Daoy (cell line): ENCODE data around the gene POMC. TPM values are rescaled to one million over a fixed set of nuclear protein-coding genes. Genes with fewer than 3 reads are reported as not detected.
A peak's percentile ranks its signal among the peaks of the same experiment; 100 is the strongest.
"Not testable (repeated sequence)": the region's sequence is repeated elsewhere in the genome, so short reads cannot be mapped to it uniquely, and the experiment has no call there.

ENCODE experiments used
- DNase-seq: peaks from one replicate; pipeline ENCODE4 v3.0.0-alpha.2; 2015; ENCODE audit warnings: low read depth
- total RNA-seq: library from RNA; depleted of rRNA; stranded (reverse); fragments of >200 nt; shearing (Covaris generic); gene quantifications from 2 replicates; pipeline ENCODE4 v1.2.3, GENCODE V29; 2014; rRNA removed

Gene POMC
- total RNA-seq: 0.34 TPM in 1 of 2 replicates, not detected in the other

DNA sequence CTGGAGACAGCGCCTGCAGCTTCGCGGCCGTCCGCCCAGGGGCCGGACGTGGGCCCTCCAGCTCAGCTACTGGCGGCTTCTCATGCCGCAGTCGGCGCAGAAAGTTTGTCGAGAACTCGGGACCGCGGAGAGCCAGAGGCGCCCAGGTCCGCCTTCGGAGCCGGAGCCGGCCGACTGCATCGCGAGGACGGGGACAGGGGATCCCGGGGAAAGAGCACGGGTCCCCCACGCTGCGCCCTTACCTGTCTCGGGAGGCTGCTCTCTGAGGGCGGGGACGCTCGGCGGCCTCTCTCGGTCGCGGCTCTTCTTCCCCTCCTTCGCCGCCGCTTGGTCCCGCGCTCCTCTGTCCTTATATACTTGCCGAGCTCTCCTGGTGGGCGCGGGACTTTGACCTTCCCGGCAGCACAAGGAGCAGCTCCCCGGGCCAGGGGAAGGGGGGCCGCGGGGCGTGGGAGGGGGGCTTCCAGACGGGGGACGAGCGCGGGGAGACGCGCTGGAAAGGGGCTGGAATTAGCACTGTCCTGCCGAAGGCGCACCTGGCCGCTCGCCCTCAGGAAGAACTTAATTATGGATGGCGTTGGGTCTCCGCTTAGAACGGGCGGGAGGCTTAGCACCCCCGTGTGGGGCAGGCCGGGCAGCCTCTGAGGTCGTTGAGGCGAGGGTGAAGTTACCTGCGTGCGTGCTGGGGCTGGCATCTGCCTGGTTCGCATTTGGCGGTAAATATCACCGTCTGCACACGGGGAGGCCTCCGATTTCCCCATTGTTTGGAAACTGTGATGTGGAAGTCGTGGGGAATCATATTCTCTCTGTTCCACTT lies at the start of gene POMC:
Gene POMC (minus strand): TSS at position 325 of the 817 bp plus-strand sequence. CDS start 3,808 bp downstream, outside the sequence.
- peak; percentile 56 for DNase-seq

DNA sequence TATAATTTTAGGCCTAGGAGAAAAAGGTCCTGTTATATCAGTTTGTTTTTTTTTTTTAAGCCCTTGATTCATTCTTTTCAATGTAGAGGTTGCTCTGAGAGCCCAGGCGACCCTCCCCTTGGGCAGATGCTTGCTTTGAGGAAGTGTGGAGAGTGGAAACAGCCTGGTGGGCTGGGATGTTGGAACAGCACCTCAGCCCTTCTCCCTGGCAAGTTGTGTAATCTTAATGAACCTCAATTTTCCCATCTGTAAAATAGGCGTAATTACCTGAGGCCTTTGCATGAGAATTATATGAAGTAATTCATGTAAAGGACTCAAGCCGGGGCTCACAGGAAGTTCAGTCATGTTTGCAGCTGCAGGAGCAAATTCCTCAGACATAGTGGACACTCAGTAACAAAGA lies 49.7 kb upstream of the POMC start:
- no peak for DNase-seq

DNA sequence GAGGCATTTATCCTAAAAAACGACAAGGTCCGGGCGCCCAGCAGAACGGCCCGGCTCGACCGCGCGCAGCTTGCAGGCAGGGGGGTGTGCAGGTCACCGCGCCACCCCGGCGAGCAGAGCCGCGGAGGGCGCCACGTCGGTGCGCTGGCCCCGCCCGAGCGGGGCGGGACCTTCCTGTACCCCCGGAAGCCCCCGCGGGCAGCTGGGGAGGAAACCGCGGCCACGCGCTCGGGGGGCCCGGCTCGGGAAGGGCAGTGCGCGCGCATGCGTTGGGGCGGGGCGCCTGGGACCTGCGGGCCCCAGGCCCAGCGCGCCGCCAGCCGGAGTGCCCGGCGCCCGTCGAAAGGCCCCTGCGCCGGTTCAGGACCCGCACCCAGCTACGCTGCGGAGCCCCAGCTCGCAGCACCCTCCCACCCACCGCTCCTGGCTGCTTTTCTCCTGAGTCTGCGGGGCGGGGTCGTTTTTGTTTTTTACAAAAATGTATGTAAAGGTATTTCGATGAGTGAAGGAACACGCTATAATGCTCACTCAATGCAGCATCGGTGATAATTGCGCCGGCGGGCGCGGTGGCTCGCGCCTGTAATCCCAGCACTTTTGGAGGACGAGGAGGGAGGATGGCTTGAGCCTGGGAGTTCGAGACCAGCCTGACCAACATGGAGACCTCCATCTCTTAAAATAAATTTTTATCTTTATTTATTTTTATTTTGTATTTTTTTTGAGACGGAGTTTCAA lies 47.7 kb upstream of the POMC start:
- DNase-seq: no peak

DNA sequence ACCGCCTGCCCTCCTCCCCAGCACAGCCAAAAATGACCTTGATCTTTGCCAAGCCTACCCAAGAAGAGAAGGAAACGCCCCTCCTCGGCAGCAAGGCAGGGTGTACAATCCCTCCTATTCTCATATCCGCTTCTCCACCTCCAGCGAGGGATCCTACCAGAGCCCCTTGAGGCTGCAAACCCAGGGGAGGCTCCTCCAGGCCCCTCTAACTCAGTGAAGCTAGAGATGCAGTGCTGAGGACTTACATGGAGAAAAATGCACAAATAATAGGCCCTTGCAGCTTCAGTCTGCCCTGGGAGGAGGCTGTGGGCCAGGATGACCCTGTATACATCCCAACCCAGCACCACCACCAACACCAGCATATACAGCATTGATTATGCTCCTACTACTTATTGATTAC lies 46.9 kb upstream of the POMC start:
- no peak for DNase-seq

DNA sequence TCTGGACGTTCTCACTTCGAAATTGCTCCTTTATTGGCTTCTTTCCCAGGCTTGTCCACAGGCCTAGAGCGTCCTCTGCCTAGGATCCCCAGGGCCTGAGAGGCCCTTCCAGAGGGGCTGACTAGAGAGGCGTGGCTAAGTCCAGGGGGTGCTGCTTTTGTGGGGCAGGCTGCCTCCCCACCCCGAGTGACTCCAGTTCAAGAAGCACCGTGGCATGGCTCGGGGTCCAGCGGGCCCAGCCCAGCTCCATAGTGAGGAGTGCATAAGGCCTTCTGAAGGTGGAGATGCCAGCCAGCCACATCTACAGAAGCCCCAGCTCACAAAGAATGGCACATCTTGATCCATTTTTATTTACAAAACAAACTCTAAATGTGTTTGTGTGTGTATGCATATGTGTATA lies 44.8 kb upstream of the POMC start:
- no peak for DNase-seq

DNA sequence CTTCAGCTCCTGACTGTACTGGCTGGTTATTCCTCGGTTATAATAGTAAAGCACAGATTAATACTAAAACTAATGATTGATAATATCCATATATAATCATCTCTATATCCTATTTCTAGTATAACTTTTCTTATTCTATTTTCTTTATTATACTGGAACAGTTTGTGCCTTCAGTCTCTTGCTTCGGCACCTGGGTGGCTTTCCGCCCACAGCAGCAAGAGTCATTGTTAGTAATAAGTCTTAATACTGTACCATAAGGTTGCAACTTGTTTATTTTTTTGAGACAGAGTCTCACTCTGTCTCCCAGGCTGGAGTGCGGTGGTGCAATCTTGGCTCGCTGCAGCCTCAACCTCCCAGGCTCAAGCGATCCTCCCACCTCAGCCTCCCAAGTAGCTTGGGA lies 42.5 kb upstream of the POMC start:
- DNase-seq: not testable (repeated sequence)

DNA sequence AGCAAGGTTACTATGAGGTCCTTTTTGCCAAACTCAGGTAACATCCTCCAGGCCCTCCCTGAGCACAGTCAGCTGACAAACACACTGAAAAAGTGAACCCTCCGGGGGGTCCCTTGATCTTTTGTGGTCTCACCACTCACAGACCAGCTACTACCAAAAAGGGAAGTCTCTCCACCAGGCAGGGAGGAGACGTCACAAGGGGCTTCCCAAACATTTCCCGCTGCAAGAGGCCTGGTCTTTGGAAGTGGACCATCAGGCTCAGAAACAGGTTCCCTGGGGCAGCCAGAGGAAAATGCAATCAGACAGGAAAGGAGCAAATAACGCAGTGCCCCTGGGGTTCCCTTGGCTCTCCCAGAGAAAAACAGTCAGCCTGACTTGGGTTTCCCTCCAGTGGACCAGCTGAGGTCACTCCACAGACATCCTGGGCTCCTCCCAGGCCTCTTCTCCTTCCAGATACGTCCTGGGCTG lies 38.7 kb upstream of the POMC start:
- no peak for DNase-seq

DNA sequence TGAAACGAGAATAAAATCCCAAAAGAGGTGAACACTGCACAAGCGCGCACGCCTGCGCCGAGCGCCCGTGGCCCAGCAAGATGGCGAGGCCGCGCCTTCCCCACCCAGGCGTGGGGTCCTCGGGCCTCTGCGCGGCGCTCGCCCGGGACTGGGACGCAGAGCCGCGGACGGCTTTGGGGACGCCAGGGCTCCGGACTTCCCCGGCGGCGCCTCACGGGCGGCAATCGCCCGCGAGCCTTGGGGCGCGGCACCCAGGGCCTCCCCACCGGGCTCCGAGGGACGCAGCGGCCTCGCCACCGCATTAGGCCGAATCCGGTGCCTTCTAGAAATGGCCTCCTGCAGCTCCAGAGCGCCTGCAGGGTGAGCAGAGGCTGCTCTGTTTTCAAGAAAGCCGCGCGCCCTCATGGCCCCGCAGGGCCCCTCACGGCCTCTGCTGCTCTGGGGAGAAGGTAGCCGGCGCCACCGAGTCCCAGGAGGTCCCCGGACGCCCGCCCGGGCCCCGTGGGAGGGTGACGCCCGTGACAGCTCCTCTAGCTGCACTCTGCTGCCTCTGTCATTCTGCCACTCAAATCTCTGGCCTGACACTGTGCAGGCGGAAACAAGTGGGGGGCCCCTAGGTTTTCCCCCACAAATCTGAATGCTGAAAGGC lies 35.9 kb upstream of the POMC start:
- DNase-seq: no peak

DNA sequence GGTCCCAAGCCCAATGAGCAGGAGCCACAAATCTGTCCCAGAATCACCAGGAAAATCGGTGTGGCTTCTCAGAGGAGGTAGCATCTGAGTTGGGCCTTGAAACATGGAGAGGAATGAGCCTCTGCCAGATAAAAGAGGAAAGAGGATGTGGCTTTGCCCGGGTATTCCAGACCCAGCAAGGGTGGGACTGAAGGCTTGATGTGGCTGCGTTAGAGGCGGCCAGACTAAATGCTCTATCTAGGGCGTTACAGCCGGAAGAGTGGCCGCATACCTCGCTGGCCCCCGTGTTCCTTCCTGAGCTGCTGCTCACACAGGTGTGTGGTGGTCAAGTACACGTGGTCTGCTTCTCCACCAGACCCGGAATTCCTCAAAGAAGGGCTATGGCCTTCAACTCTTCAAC lies 33.9 kb upstream of the POMC start:
- no peak for DNase-seq

DNA sequence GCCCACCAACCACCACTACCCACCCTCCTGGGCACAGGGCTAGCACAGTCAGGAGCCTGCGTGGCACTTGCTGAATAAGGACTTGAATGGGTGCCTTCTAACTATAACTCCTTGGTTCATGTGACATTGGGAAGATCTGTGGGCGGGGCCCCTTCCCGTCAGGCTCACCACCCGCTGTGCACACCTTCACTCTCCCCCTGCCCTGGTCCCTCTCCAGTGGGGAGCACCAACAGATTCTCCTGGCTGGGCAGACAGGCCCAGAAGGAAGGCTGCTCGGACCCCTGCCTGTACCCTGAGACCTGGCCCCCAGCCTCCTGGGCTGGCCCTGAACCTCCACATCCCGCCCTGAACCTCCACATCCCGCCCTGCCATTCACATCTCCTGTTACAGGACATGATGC lies 33.4 kb upstream of the POMC start:
- DNase-seq: no peak

DNA sequence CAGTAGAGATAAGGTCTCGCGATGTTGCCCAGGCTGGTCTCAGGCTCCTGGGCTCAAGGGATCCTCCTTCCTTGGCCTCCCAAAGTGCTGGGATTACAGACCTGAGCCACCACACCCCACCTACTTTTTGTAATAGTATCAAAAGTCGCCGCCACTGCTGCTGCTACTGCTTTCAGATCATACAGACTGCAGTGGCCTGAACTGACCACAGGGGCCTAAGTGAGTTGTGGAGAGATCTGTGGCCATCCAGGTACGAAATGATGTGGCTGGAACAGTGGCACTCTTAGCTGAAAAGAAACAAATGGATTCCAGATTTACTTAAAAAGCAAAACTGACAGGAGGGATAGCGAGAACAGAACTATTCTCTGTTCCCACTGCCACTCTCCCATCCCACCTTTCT lies 32.9 kb upstream of the POMC start:
- no peak for DNase-seq

DNA sequence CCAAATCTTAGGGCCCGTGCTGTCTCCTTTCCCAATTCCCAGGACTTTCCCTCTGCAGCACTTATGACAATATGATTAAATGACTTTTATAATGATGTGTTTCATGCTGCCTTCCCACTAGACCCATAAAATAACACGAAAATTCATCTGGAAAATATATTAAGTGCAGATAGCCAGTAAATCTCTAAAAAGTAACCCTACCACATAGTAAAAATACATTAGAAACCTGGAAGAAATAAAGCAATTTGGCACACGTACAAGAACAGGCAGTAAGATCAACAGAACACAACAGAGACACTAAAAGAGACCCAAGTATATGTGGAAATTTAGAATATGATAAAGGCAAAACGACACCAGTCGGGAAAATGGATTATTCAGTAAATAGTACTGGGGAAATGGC lies 30.2 kb upstream of the POMC start:
- no peak for DNase-seq

DNA sequence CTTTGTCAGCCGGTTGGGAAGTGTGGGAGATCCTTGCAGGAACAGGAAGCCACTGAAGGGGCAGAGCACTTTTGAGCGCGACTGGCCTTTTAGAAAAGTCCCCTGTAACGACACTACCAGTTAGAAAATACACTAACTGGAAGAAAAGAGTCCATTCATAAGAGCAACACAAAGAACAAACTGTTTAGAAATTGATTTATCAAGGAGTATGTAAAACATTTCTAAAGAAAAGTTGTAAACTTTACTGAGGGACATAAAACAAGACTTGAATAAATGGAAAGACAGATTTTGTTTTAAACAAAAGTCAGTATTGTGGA lies 29.8 kb upstream of the POMC start:
- no peak for DNase-seq

DNA sequence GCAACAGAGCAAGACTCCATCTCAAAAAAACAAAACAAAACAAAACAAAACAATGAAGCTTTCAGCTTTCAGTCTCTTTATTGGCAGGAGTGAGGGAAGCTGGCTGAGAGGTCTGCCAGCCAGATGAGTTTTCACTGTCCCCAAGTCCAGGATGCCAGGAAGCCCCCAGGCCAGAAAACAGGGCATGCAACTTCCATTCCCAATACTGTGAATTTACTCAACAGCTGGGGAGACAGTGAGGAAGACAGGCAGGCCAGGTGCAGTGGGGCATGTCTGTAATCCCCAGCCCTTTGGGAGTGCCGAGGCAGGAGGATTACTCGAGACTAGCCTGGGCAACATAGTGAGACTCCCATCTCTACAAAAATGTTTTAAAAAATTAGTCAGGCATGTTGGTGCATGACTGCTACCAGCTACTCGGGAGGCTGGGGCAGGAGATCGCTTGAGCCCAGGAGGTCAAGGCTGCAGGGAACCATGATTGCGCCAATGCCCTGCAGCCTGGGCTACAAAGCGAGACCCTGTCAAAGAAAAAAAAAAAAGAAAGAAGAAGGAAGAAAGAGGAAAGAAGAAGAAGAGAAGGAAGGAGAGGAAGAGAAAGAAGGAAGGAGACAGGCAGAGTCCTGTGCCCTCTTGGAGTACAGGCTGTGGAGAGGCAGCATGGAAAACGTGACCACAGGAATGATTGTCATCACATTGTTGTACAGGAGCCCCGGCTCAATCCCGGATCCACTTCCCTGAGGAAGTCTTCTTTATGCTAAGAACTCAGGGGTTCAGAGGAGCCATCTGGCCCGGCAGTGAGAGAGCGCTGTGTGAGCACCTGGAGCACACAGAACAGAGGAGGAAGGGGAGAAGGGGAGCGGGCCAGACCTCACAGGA lies 29.2 kb upstream of the POMC start:
- no peak for DNase-seq

DNA sequence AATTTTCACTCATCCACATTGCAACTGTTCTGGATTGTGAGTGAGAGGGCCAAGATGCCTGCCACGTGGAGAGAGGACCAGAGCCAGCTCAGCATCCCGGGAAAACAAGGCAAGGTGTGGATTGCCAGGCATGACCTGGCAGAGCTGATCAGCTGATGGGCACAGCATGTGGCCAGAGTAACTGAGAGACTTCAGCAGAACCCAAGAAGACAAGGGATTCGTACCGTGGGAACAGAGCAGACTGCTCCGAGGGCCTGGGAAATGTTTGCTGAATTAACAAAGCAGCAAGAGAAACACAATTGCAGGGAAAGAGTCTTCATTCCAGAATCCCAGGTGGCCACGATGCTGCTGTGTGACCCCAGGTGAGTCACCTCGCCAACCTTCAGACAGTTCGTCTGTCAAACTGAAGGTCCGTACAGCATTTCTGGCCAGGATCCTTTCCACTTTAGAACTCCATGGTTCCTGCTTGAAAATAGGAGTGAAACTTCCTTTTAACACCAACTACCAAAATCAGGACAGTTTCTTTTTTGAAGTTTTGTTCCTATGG lies 26.3 kb upstream of the POMC start:
- no peak for DNase-seq

DNA sequence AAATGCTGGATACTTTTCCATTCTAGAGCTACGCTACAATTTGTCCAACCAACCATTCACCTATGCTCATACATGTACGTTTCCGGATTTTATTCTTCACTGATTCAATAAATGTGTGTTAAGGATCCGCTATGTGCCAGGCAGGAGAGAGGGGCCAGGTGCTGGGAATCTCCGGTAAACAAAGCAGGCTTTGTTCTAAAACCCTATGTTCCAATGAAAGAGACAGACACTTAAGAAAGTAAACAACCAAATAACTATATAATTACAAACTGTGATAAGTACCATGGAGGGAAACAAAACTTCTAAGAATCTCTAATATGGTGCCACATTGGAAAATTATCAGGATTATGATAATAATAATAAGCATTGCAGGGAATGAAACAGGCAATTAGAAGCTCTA lies 22.2 kb upstream of the POMC start:
- no peak for DNase-seq

DNA sequence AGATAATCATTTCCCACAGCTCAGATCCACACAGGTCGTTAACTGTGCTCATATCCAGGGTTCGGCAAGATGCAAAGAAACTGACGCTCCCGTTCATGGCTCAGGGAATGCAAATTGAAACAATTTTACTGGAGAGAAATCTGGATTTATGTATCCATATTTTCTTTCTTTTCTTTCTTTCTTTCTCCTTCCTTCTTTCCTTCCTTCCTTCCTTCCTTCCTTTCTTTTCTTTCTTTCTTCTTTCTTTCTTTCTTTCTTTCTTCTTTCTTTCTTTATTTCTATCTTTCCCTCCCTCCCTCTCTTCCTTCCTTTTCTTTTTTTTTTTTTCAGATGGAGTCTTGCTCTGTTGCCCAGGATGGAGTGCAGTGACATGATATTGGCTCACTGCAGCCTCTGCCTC lies 20.0 kb upstream of the POMC start:
- no peak for DNase-seq

DNA sequence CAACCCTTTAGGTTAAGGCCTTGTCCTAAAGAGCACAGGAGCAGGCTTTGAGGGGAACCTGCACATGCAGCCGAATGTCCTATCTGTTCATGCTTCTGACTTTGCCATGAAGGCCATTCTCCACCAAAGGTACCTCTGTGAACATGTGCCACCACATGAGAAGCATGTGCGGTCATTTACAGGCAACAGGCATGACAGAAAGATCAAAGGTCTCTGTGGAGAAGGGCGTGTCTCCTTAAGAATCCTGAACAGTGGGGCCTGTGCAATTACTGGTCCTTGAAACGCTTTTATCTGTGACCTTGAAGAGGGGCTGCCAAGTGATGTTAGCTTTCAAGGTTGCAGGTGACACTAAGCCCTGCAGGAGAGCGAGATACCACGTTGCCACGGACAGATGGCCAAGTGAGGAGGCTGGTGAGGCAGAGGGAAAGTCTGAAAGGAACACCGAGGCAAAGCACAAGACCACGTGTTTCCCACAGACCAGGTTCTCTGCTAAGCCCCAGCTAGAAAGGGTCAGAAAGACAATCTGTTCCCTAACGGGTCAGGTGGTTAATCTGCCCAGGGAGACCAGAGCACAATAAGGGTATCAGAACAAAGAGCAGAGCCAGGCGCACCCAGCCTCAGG lies 19.5 kb upstream of the POMC start:
- DNase-seq: no peak

DNA sequence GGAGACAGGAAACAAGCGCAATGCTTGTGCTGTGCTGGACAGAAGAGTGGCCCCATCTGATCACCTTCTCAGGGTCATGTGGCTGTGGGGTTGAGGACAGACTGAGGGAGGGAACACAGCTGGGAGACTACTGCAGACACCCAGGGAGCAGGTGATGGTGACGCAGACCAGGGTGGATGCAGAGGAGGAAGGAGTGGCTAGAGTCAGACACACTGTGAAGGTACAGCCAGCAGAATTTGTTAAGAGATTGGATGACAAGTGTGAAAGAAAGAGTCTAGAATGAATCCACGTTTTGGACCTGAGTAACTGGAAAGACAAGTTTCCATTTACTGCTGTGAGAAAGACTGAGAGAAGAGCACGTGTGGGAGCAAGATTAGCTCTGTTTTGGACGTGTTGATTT lies 15.9 kb upstream of the POMC start:
- no peak for DNase-seq

DNA sequence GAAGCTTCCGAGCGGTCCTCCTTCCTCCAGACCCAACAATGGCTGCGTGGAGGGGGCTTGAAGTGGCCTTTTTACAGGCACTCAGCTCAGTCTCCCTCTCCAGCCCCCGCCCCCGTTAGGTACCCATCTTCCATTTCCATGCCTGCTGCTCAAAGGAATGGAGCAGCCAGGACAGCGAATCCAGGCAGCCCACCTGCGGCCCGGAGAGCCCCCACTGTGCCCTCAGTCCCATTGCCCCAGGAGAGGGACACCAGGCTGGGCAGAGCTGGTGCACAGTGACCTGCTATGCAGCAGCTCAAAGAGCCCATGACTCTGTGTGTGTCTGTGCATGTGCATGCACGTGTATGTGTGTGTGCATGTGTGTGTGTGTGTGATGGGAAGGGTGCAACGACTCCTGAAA lies 10.6 kb upstream of the POMC start:
- DNase-seq: no peak

DNA sequence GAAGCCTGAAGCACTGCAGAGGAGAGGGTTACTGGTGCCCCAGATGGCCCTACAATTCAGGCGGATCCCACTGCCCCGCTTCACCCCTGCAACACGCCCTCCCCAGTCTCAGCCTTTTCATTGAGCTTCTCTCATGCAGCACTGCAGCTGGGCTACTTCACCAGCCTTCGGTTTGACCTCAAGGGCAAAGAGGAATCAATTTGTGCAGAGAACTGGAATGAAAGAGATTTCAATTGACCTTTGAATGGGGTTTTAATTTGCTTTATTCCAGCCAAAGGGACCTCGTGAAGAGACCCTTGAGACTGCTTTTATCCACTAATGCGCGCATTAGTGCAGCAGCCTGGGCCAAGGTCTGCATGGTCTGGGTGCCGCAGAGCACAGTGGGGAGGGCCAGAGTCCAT lies 8.8 kb upstream of the POMC start:
- DNase-seq: no peak
